GM21786 (cell line): Measurements from ENCODE around the gene AEBP2.
"Not testable (repeated sequence)": the region's sequence is repeated elsewhere in the genome, so short reads cannot be mapped to it uniquely, and the experiment has no call there.

ENCODE experiments used
- ATAC-seq: cut with Tn5 transposase; IDR thresholded peaks from one replicate; pipeline ENCODE4 v1.9.1; 2021; ENCODE audit not compliant: unreplicated experiment

AEBP2 gene, protein sequence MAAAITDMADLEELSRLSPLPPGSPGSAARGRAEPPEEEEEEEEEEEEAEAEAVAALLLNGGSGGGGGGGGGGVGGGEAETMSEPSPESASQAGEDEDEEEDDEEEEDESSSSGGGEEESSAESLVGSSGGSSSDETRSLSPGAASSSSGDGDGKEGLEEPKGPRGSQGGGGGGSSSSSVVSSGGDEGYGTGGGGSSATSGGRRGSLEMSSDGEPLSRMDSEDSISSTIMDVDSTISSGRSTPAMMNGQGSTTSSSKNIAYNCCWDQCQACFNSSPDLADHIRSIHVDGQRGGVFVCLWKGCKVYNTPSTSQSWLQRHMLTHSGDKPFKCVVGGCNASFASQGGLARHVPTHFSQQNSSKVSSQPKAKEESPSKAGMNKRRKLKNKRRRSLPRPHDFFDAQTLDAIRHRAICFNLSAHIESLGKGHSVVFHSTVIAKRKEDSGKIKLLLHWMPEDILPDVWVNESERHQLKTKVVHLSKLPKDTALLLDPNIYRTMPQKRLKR

DNA sequence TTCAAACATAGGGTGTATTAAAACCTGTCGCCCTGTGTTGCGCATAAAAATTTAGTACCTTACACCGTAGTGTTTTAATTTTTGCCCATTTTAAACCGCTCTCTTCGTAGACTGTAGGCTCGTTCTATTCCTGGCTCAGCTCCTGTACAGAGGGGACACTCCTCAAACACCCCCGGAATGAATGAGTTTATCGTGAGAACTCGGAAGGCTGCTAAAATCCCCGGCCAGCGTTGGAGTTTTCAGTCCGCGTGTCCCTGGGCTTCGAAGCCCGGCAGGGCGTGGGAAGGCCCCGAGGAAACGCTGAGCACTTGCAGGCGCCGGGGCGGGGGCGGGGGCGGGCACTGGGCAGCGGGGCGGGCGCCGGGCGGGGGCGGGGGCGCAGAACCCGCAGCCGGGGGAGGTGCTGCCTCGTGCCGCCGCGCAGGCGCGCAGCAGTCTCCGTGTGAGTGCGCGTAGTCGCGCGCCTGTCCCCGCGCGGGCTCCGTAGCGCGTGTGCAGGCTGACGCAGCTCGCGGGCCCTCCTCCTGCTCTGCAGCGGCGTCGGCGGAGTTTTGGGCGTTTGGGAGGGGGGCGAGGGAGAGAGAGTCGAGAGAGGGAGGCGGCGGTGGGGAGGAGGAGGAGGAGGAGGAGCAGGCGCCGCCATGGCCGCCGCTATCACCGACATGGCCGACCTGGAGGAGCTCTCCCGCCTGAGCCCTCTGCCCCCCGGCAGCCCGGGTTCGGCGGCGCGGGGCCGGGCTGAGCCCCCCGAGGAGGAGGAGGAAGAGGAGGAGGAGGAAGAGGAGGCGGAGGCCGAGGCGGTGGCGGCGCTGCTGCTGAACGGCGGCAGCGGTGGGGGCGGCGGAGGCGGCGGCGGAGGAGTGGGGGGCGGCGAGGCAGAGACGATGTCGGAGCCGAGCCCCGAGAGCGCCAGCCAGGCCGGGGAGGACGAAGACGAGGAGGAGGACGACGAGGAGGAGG is at the start of gene AEBP2:
Gene AEBP2, plus strand, starts transcription at position 434 of the 960 bp plus-strand sequence. Its CDS starts 208 bp downstream, at position 642.
- ATAC-seq = peak; percentile 80

DNA sequence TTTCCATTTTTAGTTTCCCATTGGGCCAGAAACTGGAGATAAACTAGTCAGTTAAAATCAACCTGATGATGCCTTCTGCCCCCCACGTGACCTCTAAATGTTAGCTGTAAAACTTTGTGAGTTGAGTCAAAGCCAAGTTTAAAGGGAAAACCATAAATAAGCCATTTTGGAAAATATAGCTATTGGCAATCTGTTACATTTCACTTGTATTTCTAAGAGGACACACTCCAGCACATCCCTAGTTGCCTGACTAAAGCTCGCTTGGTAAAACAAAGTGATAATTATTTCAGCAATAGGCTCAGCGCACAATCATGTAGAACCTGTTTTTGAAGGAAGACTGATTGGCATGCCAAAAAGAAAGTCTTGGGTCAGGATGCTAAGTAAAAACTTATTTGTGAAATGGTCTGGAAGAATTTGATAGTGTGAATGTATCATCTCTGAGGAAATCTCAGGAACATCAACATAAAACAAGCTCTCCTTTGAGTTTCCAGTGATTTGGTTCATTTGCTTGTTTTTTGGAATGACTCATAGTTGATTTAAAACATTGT is 49.2 kb upstream of the AEBP2 start:
- no peak for ATAC-seq

DNA sequence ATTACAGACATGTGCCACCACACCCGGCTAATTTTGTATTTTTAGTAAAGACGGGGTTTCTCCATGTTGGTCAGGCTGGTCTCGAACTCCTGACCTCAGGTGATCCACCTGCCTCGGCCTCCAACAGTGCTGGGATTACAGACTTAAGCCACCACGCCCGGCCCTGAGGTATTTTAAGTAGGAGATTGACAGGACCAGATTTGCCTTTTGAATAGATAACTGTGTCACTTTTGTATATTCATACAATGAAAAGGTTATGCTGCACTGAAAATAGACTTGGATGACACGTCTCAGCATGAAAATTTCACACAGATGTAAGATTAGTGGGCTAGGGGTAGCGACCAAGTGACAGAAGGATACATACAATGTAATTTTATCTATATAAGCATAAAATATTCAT is 46.6 kb upstream of the AEBP2 start:
- ATAC-seq = not testable (repeated sequence)

DNA sequence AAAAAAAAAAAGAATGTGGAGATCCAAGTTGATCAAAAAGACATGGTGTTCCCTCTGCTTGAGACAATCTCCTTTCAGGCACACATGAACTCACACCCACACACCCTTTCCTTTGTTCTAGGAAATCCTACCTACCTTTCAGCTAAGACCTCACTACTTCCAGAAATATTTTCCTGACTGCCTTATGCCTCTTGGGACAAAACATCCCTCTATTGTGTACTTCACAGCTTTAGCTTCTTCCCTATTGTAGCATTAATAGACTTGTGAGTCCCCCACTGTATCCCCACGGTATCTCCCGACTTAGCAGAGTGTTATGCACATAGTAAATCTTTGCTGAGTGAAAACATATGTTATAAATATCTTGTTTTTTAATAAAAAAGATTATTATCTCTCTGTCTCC is 44.9 kb upstream of the AEBP2 start:
- no peak for ATAC-seq

DNA sequence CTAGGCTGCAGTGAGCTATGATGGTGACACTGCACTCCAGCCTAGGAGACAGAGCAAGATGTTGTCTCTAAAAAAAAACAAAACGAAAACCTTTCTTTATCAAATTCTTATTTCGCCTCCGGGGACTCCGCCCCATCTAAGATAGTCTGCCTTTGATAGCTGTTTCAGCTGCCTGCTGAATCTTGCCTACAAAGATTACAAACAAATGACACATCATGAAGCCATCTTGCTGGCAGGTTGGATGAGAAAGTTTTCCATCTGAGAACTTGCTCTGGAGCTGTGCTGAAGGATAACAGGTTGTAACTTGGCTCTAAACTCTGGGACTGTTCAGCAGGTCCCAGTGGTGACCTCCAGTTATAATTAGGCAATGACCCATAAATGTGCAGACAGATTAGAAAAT is 41.8 kb upstream of the AEBP2 start:
- no peak for ATAC-seq

DNA sequence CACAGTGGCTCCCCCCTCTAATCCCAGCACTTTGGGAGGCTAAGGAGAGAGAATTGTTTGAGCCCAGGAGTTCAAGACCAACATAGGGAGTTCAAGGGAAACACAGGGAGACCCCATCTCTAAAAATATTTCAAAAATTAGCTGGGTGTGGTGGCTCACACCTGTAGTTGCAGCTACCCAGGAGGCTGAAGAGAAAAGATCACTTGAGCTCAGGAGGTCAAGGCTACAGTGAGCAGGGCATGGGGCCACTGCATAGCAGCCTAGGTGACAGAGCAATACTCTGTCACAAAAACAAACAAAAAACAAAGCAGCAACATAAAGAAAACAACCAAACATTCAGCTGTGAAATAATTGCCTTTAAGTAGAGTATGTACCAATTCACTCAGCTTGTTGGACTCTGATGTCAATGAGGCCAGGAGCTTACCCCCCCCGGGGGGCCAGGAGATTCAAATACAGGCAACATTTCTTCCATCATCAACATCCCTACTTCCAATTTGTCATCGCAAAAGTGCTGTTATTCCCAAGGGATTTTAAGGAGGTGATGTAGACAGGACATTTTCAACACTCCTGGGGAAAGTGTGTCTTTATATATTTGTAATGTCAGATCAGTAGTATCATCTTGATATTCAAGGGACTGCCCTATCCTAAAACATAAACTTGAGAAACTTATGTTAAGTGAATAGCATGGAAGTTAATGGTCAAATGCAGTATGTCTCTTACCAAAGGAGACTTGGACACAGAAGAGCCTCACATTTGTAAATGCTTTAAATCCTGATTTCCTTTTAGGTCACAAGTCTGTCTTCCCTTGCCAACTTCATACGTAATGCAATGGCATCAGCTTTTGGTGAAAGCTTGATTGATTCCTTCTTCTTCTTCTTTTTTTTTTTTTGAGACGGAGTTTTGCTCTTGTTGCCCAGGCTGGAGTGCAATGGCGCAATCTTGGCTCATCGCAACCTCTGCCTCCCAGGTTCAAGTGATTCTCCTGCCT is 40.6 kb upstream of the AEBP2 start:
- ATAC-seq = no peak

DNA sequence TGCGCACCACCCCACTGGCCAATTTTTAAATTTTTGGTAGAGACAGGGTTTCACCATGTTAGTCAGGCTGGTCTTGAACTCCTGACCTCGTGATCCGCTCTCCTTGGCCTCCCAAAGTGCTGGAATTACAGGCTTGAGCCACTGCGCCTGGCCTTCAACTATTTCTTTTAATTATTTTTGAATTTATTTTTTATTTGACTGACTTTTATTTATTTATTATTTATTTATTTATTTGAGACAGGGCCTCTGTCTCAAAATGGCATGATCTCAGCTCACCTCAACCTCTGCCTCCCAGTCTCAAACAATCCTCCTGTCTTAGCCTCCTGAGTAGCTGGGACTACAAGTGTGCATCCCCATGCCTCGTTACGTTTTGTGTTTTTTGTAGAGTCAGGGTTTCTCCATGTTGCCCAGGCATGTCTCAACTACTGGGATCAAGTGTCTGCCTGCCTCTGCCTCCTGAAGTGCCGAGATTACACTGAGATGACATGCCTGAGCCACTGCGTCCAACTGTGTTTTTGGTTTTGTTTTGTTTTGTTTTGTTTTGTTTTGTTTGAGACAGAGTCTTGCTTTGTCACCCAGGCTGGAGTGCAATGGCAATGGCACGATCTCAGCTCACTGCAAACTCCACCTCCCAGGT is 38.5 kb upstream of the AEBP2 start:
- not testable (repeated sequence) for ATAC-seq

DNA sequence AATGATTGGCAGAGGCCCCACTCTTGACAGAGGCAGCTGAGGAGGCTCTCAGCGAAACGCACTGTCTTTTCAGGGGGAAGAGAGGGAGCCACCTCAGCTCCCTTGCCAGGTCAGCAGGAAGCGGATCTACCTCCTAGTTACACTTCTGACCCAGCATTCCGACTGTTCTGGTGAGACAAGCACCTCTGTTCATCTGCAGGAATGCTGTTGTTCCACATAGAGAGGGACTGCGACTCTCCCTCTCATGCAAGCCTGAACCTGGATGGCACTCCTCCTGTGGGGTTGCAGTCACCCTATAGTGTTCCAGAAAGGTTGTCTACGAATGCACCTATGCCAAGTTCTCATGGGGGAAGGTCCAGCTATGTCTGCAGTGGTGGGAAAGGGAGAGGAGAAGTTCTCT is 37.1 kb upstream of the AEBP2 start:
- no peak for ATAC-seq

DNA sequence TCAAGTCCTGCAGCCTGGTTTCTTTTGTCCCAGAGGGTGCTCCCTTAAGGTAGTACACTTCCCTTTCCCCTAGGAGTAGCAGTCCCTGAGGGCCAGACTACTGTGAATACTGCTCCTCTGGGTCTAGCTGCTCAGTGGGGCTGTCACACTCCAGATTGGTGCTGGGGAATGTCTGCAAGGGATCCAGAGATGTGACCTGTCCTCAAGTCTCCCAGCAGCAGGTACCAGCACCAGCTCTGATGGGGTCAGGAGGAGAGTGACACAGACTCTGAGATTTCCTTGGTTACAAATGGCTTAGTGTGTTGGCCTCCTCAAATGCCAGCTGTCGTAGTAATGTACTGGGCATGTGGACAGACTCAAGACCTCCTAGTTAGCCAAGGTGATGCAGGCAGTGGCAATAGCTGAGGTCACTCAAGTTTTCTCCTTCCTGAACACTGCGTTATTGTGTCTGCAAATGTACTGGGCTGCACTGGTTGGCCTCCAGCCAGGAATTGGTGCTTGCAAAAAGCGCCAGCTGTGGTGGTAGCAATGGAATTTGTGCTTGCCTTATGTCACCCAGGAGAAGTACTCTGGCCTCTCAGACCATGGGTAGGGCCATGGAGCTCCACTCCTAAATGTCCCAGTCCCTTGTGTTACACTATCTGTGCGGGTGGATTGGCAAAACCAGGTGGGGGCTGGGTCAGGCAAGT is 36.4 kb upstream of the AEBP2 start:
- no peak for ATAC-seq

DNA sequence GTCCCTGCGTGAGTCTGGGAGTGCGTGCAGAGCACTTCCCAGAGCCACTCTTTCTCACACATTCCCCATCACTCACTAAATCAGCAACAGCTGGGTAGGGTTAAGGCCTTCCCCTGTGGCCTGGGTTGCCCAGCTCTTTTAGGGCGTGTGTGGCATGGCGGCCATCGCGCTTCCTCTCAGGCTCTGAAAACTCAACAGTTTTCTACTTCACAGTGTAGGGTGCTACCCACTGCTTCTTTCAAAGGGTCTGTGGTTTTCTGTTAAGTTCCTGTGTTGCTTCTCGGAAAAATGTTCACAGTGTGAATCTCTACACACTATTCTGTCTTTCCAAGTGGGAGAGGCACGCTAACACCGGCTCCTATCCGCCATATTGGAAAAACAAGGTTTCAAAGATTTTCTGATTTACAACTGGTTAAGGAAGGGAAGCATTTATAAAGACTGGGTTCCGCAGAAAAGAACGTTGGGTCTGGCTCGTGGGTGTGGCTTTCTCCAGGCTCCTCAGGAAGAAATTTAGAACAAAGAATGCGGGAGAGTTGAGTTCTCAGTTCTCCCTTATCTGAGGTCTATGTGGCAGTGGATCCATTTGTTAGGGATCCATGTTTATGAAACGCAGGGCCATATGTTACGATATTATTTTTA is 34.9 kb upstream of the AEBP2 start:
- ATAC-seq = no peak

DNA sequence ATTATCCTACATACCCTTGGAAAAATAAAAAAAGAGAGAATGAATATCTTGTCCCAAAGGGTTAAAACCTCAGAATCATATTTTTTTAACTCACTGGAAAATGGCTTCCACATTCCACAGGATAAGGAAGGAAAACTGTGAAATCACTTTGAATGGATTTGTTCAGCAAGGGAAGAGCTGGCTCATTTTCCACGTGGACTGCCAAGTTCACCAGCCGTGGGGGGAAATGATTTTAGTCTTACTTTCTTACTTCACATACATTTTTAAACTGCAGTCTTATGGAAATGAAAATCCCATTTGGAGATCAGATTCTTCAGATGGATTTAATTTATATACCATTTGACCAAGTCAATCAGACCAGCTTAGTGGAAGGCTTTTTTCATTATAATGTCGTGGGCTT is 29.9 kb upstream of the AEBP2 start:
- ATAC-seq = no peak

DNA sequence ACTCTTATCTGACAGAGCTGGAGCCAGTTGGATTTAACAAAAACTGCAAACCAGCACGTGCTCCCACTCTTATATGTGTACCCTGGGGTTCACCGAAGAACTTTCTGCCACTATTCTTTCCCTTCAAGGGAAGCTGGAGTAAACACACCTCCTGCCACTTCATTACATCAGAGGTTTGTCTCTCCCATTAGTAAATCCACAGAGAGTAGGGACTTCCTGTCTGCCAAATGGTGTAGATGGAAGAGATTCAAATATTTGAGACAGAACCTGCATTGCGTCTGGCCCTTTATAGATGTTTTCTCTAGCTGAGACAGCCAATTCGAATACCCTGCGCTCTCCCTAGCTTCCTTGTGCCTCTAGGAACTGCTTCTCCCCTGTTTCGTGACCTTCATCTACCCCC is 29.1 kb upstream of the AEBP2 start:
- no peak for ATAC-seq

DNA sequence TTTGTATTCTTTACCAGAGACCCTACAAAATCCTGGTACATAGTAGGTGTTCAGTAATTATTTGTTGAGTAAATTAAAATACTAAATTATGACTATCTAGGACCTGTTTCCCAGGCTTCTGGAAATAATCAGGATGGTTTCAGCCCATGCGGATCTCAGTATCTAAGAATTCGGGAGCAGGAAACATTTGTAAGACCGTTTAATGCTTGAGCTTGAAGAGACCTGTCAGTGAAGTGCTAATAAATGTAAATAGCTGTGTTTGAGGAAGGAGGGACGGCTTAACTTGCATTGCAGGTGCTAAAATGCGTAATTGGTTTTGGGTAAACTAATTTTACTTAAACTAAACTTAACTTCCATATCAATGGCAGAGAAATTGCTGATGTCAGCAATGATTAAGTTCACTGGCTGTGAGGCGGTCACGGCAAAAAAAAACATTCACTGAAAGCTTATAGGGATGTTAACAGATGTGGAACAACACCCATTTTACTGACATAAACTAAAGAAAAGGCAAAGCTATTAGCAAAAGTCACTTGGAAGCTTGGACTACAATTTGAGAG is 28.6 kb upstream of the AEBP2 start:
- no peak for ATAC-seq

DNA sequence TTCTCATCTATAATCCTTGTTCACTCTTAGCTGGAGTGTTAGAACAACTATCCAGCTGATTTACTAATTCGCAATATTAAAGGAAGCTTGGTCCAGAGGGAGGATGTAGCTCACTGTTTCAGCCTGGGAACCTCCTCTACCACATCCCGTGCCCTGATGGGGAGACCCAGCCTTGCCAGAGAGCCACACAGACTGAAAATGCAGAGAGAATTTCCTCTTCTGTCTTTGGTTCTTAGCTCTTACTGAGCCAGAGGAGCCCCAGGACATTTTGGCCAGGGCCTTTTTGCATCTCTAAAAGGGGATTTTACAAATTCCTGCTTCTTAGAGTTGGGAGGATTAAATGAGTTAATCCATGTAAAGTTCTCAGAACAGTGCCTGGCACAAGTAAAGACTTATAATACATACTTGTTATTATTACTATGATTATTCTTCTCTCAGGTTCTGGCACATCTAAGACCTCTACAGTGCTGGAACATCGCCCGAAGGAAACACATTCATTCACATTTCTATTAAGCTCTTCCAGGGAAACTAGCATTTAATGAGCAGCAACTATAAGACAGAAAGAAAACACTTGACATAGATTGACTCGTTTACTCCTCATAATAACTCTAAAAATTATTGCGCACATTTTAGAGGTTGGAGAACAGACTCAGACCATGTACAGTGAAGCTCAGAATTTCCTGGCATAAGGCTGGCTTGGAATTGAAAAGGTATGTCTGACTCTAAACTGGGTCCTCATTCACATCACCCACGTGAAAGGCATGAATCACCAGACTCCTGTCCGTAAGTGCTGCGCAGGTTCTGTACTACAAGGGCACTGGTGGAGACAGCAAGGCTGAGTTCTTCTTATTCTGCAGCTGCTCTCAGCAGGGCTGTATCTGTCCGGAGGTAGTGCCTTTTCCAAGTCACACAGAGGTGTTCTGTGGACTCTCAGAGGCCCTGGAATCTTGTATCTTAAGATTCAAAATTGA is 27.8 kb upstream of the AEBP2 start:
- no peak for ATAC-seq

DNA sequence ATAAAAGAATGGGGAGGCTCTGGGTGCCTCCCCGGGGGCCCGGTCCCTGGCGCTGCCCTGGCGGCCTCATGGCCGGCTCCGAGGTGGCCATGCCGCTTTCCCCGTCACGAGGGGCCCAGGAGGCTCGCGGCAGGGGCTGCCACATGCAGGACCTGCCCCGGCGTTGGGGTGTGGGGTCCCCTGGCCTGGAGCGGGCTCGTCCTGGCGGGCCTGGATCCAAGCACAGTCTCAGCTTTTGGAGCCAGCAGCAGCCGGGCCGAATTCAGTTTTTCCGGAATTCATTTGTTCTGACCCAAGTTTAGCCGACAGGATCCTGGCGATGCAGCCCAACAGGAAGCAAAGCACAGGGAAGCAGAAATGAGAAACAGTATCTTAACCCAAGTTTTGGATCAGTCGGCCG is 26.4 kb upstream of the AEBP2 start:
- no peak for ATAC-seq

DNA sequence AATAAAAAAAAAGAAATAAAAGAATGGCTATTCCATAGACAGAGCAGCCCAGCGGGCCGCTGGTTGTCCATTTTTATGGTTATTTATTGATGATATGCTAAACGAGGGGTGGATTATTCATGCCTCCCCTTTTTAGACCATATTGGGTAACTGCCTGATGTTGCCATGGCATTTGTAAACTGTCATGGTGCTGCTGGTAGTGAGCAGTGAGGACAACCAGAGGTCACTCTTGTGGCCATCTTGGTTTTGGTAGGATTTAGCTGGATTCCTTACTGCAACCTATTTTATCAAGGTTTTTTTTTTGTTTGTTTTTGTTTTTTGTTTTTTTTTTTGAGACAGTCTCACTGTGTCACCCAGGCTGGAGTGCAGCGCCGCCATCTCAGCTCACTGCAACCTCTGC is 25.7 kb upstream of the AEBP2 start:
- ATAC-seq = not testable (repeated sequence)

DNA sequence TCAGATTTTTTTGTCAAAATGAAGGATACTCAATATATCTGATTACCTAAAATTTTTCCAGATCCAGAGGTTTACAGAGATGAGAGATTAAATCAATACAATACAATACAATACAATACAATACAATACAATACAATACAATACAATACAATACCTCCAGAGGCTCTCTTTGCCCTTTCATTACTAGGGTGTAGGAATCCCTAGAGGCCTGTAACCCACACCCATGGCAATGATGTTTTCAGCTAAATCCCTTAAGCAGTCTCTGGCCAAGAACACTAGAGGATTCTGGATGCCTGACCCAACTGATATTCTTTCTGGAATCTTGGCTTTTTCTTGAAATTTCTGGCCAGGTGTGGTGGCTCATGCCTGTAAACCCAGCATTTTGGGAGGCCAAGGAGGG is 23.7 kb upstream of the AEBP2 start:
- no peak for ATAC-seq
